Medulla oblongata (tissue), 1 donor: ENCODE measurements around the gene AIP.

ENCODE experiments used
- DNase-seq: peaks from one replicate; pipeline ENCODE4 v3.0.0-alpha.2; 2015; ENCODE audit errors: extremely low spot score

AIP gene

DNA sequence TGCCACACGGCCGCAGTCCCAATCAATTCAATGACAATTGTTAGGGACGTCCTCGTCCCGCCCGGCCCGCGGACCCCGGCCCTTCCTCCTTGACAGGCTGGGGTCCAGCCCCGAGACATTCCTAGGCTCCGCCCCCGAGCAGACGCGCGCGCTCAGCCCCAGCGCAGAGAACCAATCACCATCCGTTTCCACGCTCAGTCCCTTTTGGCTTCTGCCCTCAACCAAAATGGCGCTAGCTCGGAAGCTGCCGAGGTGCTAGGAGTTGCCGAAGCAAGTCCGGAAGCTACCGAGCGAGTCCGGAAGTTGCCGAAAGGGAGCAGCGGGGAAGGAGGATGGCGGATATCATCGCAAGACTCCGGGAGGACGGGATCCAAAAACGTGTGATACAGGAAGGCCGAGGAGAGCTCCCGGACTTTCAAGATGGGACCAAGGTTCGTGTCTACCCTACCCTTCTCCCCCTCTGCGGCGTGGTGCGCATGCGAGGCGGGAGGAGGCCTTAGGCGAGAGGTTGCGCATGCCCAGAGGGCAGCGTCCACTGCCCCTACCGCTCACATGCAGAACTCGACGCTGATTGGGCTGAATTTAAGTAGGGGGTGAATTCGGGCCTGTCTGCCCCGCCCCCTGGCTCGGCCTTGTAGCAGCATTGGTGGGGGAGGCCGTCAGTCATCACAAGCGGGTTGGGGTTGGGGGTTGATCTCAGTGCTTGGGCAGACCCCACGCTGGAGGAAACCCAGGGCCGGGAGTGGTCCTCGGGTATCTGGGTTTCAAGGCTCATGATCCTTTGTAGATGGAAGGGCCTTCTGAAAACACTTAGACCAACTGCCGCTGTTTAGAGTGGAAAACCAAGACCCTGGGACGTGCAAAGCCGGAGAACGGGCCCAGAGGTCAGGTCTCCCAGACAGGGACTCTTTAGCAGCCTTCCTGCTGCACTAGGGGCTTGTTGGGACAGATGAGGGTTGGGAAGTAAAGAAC lies at the start of gene AIP:
TSS of gene AIP (plus strand) at position 200 of the 972 bp plus-strand sequence. CDS start at position 333, 133 bp downstream.
- DNase-seq = peak; percentile 99

DNA sequence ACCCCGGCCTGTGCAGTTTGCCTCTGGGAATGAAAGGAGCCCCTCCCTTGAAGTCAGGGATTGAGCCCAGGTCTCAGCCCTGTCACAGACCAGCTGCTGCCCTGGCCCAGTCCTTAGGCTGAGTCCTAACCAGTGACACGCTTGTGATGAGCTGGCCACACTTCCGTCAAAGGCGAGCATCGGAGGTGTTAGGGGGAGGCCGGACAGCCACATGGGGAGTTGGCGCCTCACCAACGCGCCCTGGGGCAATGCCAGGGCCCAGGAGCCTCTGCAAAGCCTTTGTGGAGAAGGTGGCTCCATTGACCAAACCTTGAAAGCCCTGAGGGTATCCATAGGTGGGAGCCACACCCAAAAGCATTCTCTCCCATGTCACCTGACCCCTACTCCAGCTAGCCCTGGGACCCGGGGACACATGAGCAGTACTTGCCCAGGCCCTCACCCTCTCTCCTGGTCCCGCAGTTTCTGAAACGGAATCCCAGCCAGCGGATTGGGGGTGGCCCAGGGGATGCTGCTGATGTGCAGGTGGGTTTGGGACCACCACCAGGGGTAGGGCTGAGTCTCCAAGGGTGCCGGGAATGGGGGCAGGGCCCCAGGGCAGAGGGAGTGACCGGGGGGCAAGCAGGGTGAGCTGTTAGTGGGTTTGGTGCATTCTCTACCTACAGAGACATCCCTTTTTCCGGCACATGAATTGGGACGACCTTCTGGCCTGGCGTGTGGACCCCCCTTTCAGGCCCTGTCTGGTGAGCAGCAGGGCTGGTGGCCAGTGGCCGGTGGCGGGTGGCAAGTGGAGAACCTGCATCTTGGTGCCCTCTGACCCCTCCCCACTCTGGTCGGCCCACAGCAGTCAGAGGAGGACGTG lies 49.1 kb upstream of the AIP start:
- DNase-seq = no peak

DNA sequence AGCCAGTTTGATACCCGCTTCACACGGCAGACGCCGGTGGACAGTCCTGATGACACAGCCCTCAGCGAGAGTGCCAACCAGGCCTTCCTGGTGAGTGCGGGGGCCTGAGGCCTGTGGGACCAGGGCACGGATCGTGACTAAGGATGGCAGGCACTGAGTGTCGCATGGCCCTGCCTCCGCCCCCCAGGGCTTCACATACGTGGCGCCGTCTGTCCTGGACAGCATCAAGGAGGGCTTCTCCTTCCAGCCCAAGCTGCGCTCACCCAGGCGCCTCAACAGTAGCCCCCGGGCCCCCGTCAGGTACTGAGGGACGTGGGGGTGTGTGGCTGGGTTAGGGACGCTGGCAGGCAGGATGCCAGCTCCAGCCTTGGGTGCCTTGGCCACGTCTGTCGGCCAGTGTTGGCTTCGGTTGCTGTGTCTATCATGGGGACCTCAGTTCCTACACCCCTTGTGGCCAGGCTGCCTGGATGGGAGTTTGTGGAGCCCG lies 48.4 kb upstream of the AIP start:
- no peak for DNase-seq

DNA sequence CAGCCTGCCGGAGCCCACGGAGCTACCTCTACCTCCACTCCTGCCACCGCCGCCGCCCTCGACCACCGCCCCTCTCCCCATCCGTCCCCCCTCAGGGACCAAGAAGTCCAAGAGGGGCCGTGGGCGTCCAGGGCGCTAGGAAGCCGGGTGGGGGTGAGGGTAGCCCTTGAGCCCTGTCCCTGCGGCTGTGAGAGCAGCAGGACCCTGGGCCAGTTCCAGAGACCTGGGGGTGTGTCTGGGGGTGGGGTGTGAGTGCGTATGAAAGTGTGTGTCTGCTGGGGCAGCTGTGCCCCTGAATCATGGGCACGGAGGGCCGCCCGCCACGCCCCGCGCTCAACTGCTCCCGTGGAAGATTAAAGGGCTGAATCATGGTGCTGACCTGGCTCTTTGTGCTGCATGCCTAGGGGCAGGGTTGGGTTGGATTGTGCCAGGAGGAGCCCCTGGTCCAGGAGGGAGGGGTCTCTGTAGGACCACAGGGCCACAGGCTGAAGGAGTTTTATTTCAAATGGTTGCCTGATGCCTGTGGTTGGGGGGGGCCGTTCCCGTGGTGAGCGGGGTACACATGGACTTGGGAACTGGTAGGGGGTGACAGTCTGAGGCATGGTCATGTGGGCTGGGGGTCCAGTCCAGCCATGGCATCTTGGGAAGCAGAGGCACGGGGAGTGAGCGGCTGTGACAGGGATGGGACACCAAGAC lies 47.6 kb upstream of the AIP start:
- DNase-seq = no peak

DNA sequence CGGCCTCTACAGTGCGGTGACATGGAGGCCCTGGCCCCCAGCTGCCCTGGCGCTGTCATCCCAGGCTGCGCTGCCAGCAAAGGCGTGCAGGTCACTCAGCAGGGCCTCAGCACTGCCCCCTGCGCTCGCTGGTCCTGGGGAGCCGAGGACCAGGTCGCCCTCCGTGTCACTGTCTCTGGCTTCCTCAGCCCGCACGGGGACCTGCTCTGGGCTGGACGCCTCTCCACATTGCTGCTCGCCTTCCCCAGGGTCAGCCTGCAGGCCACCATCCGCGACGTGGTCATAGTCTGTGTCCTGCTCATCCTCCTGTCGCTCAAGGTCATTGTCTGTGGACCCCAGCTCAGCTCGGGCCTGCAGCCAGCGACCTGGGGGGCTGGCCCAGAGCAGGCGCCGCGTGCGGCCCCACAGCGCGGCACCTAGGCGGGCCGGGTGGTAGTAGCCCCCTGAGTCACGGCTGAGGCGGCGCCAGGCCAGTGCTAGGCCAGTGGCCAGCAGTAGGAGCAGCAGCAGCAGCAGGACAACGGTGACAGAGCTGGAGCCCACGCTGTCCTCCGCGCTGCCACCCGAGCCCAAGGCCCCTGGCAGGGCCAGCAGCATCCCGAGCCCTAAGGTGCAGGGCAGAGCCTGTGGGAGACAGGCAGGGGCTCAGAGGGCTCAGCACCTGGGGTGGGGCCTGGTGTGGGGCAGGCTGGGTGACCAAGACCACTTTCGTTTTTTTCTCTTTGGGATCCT lies 46.9 kb upstream of the AIP start:
- no peak for DNase-seq

- no peak for DNase-seq
Observed at GRCh38 chr11:67436459-67437081, 46.3 kb upstream of the AIP start.

- no peak for DNase-seq
Observed at GRCh38 chr11:67437082-67437808, 45.6 kb upstream of the AIP start, which contains the start of gene PTPRCAP. TSS of gene PTPRCAP (minus strand) at chr11:67437682. CDS start at chr11:67437619, 63 bp downstream.

DNA sequence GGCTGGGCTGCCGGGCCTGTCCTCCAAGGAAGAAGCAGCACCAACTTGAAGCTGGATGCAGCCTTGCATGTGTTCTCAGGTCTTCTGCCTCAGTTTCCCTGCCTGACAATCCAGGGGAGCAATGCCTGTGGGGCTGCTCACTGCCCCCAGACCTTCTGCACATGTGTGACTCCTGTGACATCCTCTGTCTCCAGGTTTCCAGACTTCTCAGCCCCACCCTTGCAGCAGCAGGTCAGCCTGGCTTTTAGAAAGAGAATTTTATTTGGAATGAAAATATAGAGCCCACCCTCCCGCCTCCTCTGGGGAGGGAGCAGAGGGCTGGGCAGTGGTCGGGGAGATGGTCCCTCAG lies 45.0 kb upstream of the AIP start:
- no peak for DNase-seq

DNA sequence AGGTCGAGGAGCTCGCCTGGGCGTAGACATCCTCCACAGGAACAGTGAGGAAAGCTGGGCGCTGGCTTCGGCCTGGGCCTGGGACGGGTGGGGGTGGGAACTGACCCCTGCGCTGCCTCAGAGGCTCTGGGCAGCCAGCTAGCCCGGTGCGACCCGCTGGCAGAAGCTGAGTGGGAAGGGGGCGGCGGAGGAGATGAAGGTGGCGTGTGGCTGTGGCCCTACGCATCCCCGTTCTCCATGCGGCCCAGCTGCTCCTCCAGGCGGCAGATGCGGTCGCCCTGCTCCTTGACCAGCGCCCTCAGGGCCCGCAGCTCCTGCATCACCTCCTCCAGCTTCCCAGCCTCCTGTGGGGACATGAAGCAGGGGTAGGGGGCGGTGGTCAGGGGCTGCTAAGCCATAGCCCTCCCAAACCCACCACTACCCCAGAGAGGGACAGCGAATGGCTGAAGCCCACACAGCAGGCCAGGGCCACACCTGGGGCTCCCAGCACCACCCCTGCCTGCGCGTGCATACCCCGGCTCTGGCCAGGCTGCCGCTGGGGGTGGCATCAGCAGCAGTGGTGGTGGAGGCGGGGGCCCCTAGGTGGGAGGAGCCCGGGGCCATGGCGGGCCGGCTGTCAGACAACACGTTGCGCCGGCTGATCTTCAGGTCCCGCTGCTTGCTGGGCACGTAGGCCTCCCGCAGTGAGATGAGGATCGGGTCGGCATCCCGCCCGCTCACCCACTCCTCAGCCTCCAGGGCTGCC lies 44.5 kb upstream of the AIP start:
- no peak for DNase-seq

DNA sequence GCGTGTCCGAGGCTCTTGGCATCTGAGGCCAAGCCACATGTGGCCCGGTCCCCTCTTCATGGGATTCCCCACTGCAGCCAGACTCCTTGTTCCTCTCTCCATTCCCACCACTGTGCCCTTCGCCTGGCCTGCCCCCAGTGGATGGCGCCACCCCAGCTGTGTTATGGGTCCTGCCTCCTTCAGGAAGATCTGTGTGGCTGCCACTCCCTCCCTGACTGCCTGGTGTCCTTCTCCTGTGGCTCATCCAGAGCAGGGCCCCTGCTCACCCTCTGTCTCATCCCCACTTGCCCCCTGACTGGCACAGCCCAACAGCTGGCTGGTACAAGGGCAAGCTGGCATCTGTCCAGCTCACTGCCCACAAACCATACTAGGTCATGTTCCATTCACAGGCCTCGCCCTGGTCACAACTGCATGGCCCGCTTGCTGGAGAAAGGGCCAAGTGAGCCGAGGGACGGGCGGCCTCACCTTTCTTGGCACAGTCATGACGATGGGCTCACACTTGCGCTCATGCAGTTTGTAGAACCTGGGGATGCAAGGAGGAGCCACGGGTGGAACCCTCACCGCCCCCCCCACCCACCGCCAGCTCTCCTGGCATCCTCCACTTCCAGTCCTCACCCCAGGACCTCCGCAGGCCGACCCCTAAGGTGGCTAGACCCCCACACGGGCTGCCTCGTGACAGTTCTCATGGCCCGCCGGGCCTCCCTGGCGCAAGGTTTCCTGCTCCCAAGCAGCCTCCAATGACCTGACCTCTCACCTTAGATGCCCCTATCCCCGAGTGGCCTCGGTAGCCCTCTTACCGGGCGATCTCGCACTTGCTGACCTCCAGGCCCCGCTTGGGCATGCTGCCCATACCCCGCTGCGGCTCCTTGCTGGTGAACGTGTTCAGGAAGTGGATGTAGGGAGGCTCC lies 43.3 kb upstream of the AIP start:
- DNase-seq = no peak

- no peak for DNase-seq
Observed at GRCh38 chr11:67440229-67441097, 42.4 kb upstream of the AIP start.

- no peak for DNase-seq
Observed at GRCh38 chr11:67441098-67441563, 41.7 kb upstream of the AIP start.

DNA sequence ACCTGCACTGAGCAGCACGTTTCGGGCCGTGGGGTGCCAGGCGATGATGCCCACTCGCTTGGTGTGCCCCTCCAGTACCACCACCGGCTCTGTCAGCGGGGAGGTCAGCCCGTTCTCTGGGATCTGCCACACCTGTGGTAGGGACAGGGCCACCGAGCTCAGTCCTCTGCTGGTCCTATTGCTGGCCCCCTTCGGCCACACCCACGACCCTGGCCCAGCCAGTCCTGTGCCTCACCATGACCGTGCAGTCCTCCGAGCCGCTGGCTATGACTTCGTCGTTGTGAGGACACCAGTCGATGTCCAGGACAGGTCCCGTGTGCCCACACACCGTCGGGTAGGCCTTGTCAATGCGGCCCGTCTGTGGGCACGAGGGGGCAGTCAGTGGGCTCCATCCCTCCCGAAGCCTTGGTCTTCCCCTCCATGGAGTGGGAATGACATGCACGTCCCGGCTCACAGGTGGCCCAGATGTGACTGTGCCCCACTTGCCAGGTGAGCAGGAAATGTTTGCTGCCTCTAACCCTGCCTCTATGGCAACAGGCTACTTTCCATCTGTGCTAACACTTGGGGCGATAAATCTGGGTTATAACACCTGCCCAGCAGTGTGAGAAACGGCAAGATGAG lies 41.0 kb upstream of the AIP start:
- DNase-seq = no peak

DNA sequence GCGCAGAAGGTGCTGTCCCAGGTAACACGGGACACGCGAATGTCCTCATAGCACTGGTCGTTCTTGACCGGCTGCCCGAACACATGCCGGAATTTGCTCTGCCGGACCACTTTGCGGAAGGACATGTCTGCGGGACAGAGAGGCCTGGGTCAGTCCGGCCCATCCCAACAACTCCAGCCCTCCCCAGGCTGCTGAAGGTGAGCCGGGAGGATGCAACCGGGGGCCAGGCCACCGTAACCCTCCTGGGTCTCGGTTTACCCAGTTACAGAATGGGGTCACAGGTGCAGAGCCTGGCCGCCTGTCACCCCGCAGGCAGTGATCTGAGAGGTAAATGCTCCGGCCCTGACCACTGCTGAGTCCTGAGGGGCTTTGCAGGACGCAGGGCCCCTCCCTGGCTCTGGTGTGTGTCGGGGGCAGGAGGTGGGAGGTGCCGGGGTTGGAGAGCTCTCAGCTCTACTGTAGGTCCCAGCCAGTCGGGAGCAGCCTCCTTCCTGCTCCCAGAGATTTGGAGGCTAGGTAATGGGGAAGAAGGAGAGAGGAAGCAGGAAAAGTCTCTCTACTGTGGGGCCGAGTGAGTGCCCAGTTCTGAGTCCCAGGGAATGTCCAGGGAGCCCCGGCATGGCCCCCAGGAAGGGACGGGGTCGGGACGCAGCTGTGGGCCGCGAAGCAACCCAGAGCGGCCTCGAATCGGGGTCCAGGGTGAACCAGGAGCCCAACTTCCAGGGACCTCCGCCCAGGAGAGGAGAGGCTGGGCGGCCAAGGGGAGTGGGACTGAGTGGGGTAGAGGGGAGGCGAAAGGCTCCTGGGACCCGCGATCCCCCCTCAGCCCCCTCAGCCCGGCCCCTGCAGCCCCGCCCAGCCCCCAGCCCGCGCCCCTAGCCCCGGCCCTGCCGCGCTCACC lies 40.1 kb upstream of the AIP start:
- DNase-seq = no peak

DNA sequence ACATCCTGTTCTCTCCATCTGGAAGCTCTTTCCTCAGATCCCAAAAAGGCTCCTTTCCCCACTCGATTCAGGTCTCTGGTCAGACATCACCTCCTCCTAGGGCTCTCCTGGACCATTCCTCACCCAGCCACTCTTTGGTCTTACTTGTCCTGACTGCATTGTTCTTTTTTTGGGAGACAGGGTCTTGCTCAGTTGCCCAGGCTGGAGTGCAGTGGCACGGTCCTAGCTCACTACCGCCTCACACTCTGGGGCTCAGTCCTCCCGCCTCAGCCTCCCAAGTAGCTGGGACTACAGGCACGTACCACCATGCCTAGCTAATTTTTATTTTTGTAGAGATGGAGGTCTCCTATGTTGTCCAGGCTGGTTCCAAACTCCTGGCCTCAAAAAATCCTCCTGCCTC lies 37.3 kb upstream of the AIP start:
- no peak for DNase-seq

DNA sequence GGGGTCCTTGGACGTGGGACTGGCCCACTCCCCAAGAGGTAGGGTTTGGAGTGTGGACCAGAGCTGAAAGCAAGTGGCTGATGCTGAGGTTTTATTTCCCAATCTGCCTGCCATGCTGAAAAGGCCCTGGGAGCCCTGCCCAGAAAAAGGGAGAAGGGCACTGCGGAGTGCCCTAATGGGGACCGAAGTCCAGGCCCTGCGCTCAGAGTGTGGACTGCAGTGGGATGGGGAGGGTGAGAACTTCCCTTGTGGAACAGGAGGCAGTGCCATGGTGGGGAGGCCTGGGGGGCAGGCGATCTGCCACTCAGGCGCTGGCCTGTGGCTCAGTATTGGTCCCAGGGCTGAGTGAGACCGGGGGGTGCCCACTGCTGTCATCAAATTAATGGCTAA lies 34.6 kb upstream of the AIP start:
- DNase-seq = no peak
